Measurements from ENCODE around the gene IGFALS.

GRCh38 chr16:1772362-1772907 is 21.1 kb downstream of the IGFALS start, which contains the start of gene EME2:
- TF ChIP-seq CTCF (IDR thresholded peaks at IDR 0.05; ENCODE audit: insufficient read depth, low read length, poor library complexity, severe bottlenecking): no peak
- TF ChIP-seq EZH2phosphoT487 (conservative IDR thresholded peaks at IDR 0.05; ENCODE audit: low read length): no peak
